ENCODE data around the gene CDH24. TPM values are rescaled to one million over a fixed set of nuclear protein-coding genes. Genes with fewer than 3 reads are reported as not detected.

Gene CDH24
- total RNA-seq (2021), result 17.9 to 18.8 TPM (median 18.8 TPM) in 3 replicates
- Bru-seq, nascent RNA, result percentile 48 among the genes with signal in this experiment
- long read RNA-seq, experiment 1, transcript CDH24-204 (13 exons, 3,438 nt), result major isoform, 20 of 50 reads
- long read RNA-seq, experiment 1, partial matches to known transcripts, result 9 of 50 reads
- long read RNA-seq, experiment 1, other reads (novel, unspliced or antisense), result 18 of 50 reads
- long read RNA-seq, experiment 2, partial matches to known transcripts, result 11 of 23 reads
- long read RNA-seq, experiment 2, other reads (novel, unspliced or antisense), result 7 of 23 reads
- long read RNA-seq, experiment 3, partial matches to known transcripts, result 1 of 1 reads
- long read RNA-seq, experiment 3, other reads (novel, unspliced or antisense), result 0 of 1 reads

GRCh38 chr14:23056956-23057756 is at the start of gene CDH24:
Gene CDH24, minus strand, starts transcription at chr14:23057520. Its CDS starts 1,787 bp downstream, at chr14:23055733.
- peak; percentile 31 for ATAC-seq
- Mint-ChIP-seq H3K27ac (peak within 1 kb of the TSS; percentile 91), H3K27me3 (ENCODE audit: low read depth) (peaks cover 5% of the 10 kb centered on the region; the same call in 1 of the 2 replicates), H3K4me3 (peak within 1 kb of the TSS; percentile 83), H3K4me1 (peaks cover 16% of the 10 kb centered on the region), H3K36me3 (peaks cover 24% of the 10 kb centered on the region), H3K9me3 (no peaks in the 10 kb centered on the region)
- TF ChIP-seq MXD4 (CRISPR knock-in tag; IDR thresholded peaks at IDR 0.05; ENCODE audit: borderline replicate concordance) (no peak), KAT7 (CRISPR knock-in tag; IDR thresholded peaks at IDR 0.05; ENCODE audit: borderline replicate concordance) (0 out of 2 replicates have a peak, but pooled peaks have one; percentile 19), FOXP1 (CRISPR knock-in tag; IDR thresholded peaks at IDR 0.05; ENCODE audit: borderline replicate concordance) (no peak), PRRX2 (CRISPR knock-in tag; IDR thresholded peaks at IDR 0.05) (no peak), TP53 (CRISPR knock-in tag; IDR thresholded peaks at IDR 0.05) (0 out of 2 replicates have a peak, but pooled peaks have one; percentile 44)
- TF ChIP-seq, protein P1, sequence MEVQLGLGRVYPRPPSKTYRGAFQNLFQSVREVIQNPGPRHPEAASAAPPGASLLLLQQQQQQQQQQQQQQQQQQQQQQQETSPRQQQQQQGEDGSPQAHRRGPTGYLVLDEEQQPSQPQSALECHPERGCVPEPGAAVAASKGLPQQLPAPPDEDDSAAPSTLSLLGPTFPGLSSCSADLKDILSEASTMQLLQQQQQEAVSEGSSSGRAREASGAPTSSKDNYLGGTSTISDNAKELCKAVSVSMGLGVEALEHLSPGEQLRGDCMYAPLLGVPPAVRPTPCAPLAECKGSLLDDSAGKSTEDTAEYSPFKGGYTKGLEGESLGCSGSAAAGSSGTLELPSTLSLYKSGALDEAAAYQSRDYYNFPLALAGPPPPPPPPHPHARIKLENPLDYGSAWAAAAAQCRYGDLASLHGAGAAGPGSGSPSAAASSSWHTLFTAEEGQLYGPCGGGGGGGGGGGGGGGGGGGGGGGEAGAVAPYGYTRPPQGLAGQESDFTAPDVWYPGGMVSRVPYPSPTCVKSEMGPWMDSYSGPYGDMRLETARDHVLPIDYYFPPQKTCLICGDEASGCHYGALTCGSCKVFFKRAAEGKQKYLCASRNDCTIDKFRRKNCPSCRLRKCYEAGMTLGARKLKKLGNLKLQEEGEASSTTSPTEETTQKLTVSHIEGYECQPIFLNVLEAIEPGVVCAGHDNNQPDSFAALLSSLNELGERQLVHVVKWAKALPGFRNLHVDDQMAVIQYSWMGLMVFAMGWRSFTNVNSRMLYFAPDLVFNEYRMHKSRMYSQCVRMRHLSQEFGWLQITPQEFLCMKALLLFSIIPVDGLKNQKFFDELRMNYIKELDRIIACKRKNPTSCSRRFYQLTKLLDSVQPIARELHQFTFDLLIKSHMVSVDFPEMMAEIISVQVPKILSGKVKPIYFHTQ (CRISPR knock-in tag; IDR thresholded peaks at IDR 0.05), result no peak
- TF ChIP-seq, protein P2, sequence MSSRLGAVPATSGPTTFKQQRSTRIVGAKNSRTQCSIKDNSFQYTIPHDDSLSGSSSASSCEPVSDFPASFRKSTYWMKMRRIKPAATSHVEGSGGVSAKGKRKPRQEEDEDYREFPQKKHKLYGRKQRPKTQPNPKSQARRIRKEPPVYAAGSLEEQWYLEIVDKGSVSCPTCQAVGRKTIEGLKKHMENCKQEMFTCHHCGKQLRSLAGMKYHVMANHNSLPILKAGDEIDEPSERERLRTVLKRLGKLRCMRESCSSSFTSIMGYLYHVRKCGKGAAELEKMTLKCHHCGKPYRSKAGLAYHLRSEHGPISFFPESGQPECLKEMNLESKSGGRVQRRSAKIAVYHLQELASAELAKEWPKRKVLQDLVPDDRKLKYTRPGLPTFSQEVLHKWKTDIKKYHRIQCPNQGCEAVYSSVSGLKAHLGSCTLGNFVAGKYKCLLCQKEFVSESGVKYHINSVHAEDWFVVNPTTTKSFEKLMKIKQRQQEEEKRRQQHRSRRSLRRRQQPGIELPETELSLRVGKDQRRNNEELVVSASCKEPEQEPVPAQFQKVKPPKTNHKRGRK (CRISPR knock-in tag; IDR thresholded peaks at IDR 0.05; ENCODE audit: borderline replicate concordance), result peak; percentile 87; the same call in 1 of the 2 replicates
- ChIA-PET POLR2A (interaction anchor here (0.6 to 2.6 kb wide), 14 partner anchors 11 to 128 kb away, joined by 3 to 13 read pairs (median 6); partner anchors contain the start of genes ACIN1, AJUBA, C14orf119 and PRMT5), CTCF (interaction anchor here (0.5 to 8.8 kb wide), 46 partner anchors 11 to 1613 kb away, joined by 3 to 224 read pairs (median 6); partner anchors contain the start of genes ACIN1, AJUBA, C14orf119 and HAUS4)
- DNase-seq (ENCODE audit: low spot score), result peak; percentile 80

GRCh38 chr14:23106747-23107045 is 49.4 kb upstream of the CDH24 start:
- DNase-seq (ENCODE audit: low spot score) (no peak), ATAC-seq (no peak)
- no peaks in the 10 kb centered on the region for H3K9me3 Mint-ChIP-seq
- peaks cover 32% of the 10 kb centered on the region for H3K4me1 Mint-ChIP-seq
- ChIA-PET CTCF (interaction anchor here (0.8 to 2.1 kb wide), 5 partner anchors 11 to 120 kb away, joined by 3 to 14 read pairs (median 8); partner anchors contain the start of genes ACIN1 and C14orf119), POLR2A (interaction anchor here (1.3 kb wide), 1 partner anchor 12 kb away, joined by 6 read pairs; the partner anchor contains the start of genes ACIN1 and C14orf119)
- H3K27me3 Mint-ChIP-seq (ENCODE audit: low read depth), result peaks cover 17% of the 10 kb centered on the region
- no peak overlapping the region for H3K4me3 Mint-ChIP-seq
- H3K36me3 Mint-ChIP-seq, result peaks cover 4% of the 10 kb centered on the region; the same call in 1 of the 2 replicates
- TF ChIP-seq NFYB (CRISPR knock-in tag; conservative IDR thresholded peaks at IDR 0.05; ENCODE audit: low read depth) (no peak), FOXP1 (CRISPR knock-in tag; IDR thresholded peaks at IDR 0.05; ENCODE audit: borderline replicate concordance) (no peak)
- peak overlapping the region; percentile 13; the same call in 1 of the 2 replicates for H3K27ac Mint-ChIP-seq

DNA sequence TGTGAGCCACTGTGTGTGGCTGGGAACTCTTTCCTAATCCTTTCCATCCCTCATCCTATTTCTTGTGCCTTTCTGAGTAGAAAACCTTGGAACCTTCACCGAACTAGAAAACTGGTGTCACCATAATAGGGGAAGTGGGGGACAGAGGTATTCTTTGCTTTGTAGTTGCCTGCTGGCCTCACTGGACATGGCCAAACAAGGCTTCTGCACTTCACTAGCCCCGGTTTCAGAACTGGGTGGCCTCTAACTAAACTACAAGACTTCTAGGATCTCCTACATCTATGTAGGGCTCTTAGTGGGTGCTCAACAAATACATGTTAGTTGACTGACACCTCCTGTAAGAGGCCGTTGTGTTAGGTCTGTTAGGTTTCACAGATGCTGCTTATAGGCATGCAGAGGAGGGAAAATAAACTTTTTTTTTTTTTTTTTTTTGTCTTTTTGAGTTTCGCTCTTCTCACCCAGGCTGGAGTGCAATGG is 48.1 kb upstream of the CDH24 start:
- H3K27me3 Mint-ChIP-seq (ENCODE audit: low read depth), result peaks cover 17% of the 10 kb centered on the region
- ATAC-seq, result no peak
- POLR2A ChIA-PET, result interaction anchor here (0.7 kb wide), 1 partner anchor 62 kb away, joined by 4 read pairs; no protein-coding TSS in a partner anchor
- peaks cover 4% of the 10 kb centered on the region; the same call in 1 of the 2 replicates for H3K36me3 Mint-ChIP-seq
- H3K4me1 Mint-ChIP-seq, result peaks cover 40% of the 10 kb centered on the region
- H3K27ac Mint-ChIP-seq, result no peak overlapping the region; the same call in 1 of the 2 replicates
- H3K9me3 Mint-ChIP-seq, result no peaks in the 10 kb centered on the region
- CTCF ChIA-PET, result interaction anchor here (1.4 to 6.9 kb wide), 4 partner anchors 10 to 119 kb away, joined by 4 to 43 read pairs (median 7); partner anchors contain the start of genes ACIN1 and C14orf119
- no peak for DNase-seq (ENCODE audit: low spot score)
- no peak overlapping the region for H3K4me3 Mint-ChIP-seq
- TF ChIP-seq, protein P3, sequence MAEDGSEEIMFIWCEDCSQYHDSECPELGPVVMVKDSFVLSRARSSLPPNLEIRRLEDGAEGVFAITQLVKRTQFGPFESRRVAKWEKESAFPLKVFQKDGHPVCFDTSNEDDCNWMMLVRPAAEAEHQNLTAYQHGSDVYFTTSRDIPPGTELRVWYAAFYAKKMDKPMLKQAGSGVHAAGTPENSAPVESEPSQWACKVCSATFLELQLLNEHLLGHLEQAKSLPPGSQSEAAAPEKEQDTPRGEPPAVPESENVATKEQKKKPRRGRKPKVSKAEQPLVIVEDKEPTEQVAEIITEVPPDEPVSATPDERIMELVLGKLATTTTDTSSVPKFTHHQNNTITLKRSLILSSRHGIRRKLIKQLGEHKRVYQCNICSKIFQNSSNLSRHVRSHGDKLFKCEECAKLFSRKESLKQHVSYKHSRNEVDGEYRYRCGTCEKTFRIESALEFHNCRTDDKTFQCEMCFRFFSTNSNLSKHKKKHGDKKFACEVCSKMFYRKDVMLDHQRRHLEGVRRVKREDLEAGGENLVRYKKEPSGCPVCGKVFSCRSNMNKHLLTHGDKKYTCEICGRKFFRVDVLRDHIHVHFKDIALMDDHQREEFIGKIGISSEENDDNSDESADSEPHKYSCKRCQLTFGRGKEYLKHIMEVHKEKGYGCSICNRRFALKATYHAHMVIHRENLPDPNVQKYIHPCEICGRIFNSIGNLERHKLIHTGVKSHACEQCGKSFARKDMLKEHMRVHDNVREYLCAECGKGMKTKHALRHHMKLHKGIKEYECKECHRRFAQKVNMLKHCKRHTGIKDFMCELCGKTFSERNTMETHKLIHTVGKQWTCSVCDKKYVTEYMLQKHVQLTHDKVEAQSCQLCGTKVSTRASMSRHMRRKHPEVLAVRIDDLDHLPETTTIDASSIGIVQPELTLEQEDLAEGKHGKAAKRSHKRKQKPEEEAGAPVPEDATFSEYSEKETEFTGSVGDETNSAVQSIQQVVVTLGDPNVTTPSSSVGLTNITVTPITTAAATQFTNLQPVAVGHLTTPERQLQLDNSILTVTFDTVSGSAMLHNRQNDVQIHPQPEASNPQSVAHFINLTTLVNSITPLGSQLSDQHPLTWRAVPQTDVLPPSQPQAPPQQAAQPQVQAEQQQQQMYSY (CRISPR knock-in tag; IDR thresholded peaks at IDR 0.05), result no peak
- TF ChIP-seq GRHL2 (CRISPR knock-in tag; IDR thresholded peaks at IDR 0.05; ENCODE audit: insufficient replicate concordance, severe bottlenecking) (no peak), NR2C2 (CRISPR knock-in tag; IDR thresholded peaks at IDR 0.05) (no peak), ZNF416 (CRISPR knock-in tag; IDR thresholded peaks at IDR 0.05) (no peak), TCF7 (CRISPR knock-in tag; IDR thresholded peaks at IDR 0.05; ENCODE audit: low read depth) (no peak), ZNF263 (CRISPR knock-in tag; IDR thresholded peaks at IDR 0.05; ENCODE audit: low read depth) (no peak), JUN (CRISPR knock-in tag; IDR thresholded peaks at IDR 0.05) (no peak), MXD4 (CRISPR knock-in tag; IDR thresholded peaks at IDR 0.05; ENCODE audit: borderline replicate concordance) (no peak)
- TF ChIP-seq, protein P4, sequence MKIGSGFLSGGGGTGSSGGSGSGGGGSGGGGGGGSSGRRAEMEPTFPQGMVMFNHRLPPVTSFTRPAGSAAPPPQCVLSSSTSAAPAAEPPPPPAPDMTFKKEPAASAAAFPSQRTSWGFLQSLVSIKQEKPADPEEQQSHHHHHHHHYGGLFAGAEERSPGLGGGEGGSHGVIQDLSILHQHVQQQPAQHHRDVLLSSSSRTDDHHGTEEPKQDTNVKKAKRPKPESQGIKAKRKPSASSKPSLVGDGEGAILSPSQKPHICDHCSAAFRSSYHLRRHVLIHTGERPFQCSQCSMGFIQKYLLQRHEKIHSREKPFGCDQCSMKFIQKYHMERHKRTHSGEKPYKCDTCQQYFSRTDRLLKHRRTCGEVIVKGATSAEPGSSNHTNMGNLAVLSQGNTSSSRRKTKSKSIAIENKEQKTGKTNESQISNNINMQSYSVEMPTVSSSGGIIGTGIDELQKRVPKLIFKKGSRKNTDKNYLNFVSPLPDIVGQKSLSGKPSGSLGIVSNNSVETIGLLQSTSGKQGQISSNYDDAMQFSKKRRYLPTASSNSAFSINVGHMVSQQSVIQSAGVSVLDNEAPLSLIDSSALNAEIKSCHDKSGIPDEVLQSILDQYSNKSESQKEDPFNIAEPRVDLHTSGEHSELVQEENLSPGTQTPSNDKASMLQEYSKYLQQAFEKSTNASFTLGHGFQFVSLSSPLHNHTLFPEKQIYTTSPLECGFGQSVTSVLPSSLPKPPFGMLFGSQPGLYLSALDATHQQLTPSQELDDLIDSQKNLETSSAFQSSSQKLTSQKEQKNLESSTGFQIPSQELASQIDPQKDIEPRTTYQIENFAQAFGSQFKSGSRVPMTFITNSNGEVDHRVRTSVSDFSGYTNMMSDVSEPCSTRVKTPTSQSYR (CRISPR knock-in tag; IDR thresholded peaks at IDR 0.05), result no peak

Measured in WTC11 (cell line).